ENCODE results near the gene PALLD.

- TF ChIP-seq POLR2A (IDR thresholded peaks at IDR 0.05) (no peak), EP300 (IDR thresholded peaks at IDR 0.05) (no peak), CTCF (IDR thresholded peaks at IDR 0.05) (no peak)
These were observed 238.9 kb downstream of the PALLD start for GRCh38 chr4:168735735-168736134.

All from sigmoid colon (tissue), 4 donors.